Measurements from ENCODE around the gene BABAM1. TPM values are rescaled to one million over a fixed set of nuclear protein-coding genes. Genes with fewer than 3 reads are reported as not detected.
A peak's percentile ranks its signal among the peaks of the same experiment; 100 is the strongest.

The BABAM1 gene
- total and polyA plus RNA-seq, 2 donors: 94.4 to 97.0 TPM

- H3K27me3 ChIP-seq (ENCODE audit: control insufficient read depth in 2 of 2, insufficient read depth in 1 of 2, low read length in 1 of 2): no peaks in the 10 kb centered on the region
- under 1% methylated on average over 46 of the region's 46 CpGs for WGBS
- H3K9me3 ChIP-seq (ENCODE audit: control insufficient read depth in 2 of 2, insufficient read depth in 1 of 2, low read length in 1 of 2): peaks cover 0 to 2% of the 10 kb centered on the region in 2 donors
- DNase-seq (ENCODE audit: low read depth in 6 of 9, low spot score in 9 of 9): peak; percentile 96 to 100 (median 99)
- H3K36me3 ChIP-seq (ENCODE audit: control insufficient read depth in 2 of 2, insufficient read depth in 2 of 2, low read length in 1 of 2): peaks cover 20 to 26% of the 10 kb centered on the region in 2 donors
- peaks cover 19 to 38% of the 10 kb centered on the region in 2 donors for H3K4me1 ChIP-seq (ENCODE audit: control insufficient read depth in 2 of 2, insufficient read depth in 2 of 2, low read length in 2 of 2)
- peak within 1 kb of the TSS; percentile 80 to 94 for H3K4me3 ChIP-seq (ENCODE audit: low read length in 2 of 2)
- peak within 1 kb of the TSS; percentile 48 to 75 for H3K27ac ChIP-seq (ENCODE audit: low read depth in 1 of 2, low read length in 1 of 2)
These were observed 42.1 kb downstream of the BABAM1 start, which contains the start of gene DDA1 for GRCh38 chr19:17309198-17309964. DDA1 (plus strand) TSS chr19:17309563; CDS start chr19:17309655, 92 bp downstream.

GRCh38 chr19:17309965-17310461, 42.8 kb downstream of the BABAM1 start:
- WGBS: 11% methylated on average over 23 of the region's 23 CpGs
- H3K27me3 ChIP-seq (ENCODE audit: control insufficient read depth in 2 of 2, insufficient read depth in 1 of 2, low read length in 1 of 2): no peaks in the 10 kb centered on the region
- H3K9me3 ChIP-seq (ENCODE audit: control insufficient read depth in 2 of 2, insufficient read depth in 1 of 2, low read length in 1 of 2): peaks cover 0 to 2% of the 10 kb centered on the region in 2 donors
- no peak for DNase-seq (ENCODE audit: low read depth in 6 of 9, low spot score in 9 of 9)
- peak overlapping the region; percentile 80 to 94 for H3K4me3 ChIP-seq (ENCODE audit: low read length in 2 of 2)
- H3K36me3 ChIP-seq (ENCODE audit: control insufficient read depth in 2 of 2, insufficient read depth in 2 of 2, low read length in 1 of 2): peaks cover 25 to 31% of the 10 kb centered on the region in 2 donors
- peak overlapping the region; percentile 48 to 75 for H3K27ac ChIP-seq (ENCODE audit: low read depth in 1 of 2, low read length in 1 of 2)
- H3K4me1 ChIP-seq (ENCODE audit: control insufficient read depth in 2 of 2, insufficient read depth in 2 of 2, low read length in 2 of 2): peaks cover 13 to 32% of the 10 kb centered on the region in 2 donors

- DNase-seq (ENCODE audit: low read depth in 6 of 9, low spot score in 9 of 9): no peak
- Histone ChIP-seq H3K27ac (ENCODE audit: low read depth in 1 of 2, low read length in 1 of 2) (no peak overlapping the region), H3K4me1 (ENCODE audit: control insufficient read depth in 2 of 2, insufficient read depth in 2 of 2, low read length in 2 of 2) (peaks cover 11 to 20% of the 10 kb centered on the region in 2 donors), H3K36me3 (ENCODE audit: control insufficient read depth in 2 of 2, insufficient read depth in 2 of 2, low read length in 1 of 2) (peaks cover 35 to 42% of the 10 kb centered on the region in 2 donors), H3K4me3 (ENCODE audit: low read length in 2 of 2) (no peak overlapping the region), H3K9me3 (ENCODE audit: control insufficient read depth in 2 of 2, insufficient read depth in 1 of 2, low read length in 1 of 2) (no peaks in the 10 kb centered on the region), H3K27me3 (ENCODE audit: control insufficient read depth in 2 of 2, insufficient read depth in 1 of 2, low read length in 1 of 2) (no peaks in the 10 kb centered on the region)
- 87% methylated on average over 11 of the region's 11 CpGs for WGBS
These were observed 44.4 kb downstream of the BABAM1 start for GRCh38 chr19:17311455-17312188.

GRCh38 chr19:17312189-17313113, 45.2 kb downstream of the BABAM1 start:
- Histone ChIP-seq H3K4me1 (ENCODE audit: control insufficient read depth in 2 of 2, insufficient read depth in 2 of 2, low read length in 2 of 2) (peaks cover 11 to 16% of the 10 kb centered on the region in 2 donors), H3K27ac (ENCODE audit: low read depth in 1 of 2, low read length in 1 of 2) (no peak overlapping the region), H3K4me3 (ENCODE audit: low read length in 2 of 2) (no peak overlapping the region), H3K9me3 (ENCODE audit: control insufficient read depth in 2 of 2, insufficient read depth in 1 of 2, low read length in 1 of 2) (no peaks in the 10 kb centered on the region), H3K27me3 (ENCODE audit: control insufficient read depth in 2 of 2, insufficient read depth in 1 of 2, low read length in 1 of 2) (no peaks in the 10 kb centered on the region), H3K36me3 (ENCODE audit: control insufficient read depth in 2 of 2, insufficient read depth in 2 of 2, low read length in 1 of 2) (peaks cover 36 to 42% of the 10 kb centered on the region in 2 donors)
- 96% methylated on average over 20 of the region's 20 CpGs for WGBS
- no peak for DNase-seq (ENCODE audit: low read depth in 6 of 9, low spot score in 9 of 9)

GRCh38 chr19:17314007-17314593, 46.9 kb downstream of the BABAM1 start:
- WGBS: 98% methylated on average over 19 of the region's 19 CpGs
- H3K4me1 ChIP-seq (ENCODE audit: control insufficient read depth in 2 of 2, insufficient read depth in 2 of 2, low read length in 2 of 2): peaks cover 11 to 13% of the 10 kb centered on the region in 2 donors

GRCh38 chr19:17318966-17319365, 51.7 kb downstream of the BABAM1 start:
- peaks cover 0 to 8% of the 10 kb centered on the region in 2 donors for H3K4me1 ChIP-seq (ENCODE audit: control insufficient read depth in 2 of 2, insufficient read depth in 2 of 2, low read length in 2 of 2)
- peaks cover 3 to 12% of the 10 kb centered on the region in 2 donors for H3K27me3 ChIP-seq (ENCODE audit: control insufficient read depth in 2 of 2, insufficient read depth in 1 of 2, low read length in 1 of 2)
- H3K4me3 ChIP-seq (ENCODE audit: low read length in 2 of 2): no peak overlapping the region
- DNase-seq (ENCODE audit: low read depth in 6 of 9, low spot score in 9 of 9): no peak
- H3K9me3 ChIP-seq (ENCODE audit: control insufficient read depth in 2 of 2, insufficient read depth in 1 of 2, low read length in 1 of 2): no peaks in the 10 kb centered on the region
- WGBS: 84% methylated on average over 6 of the region's 6 CpGs
- no peak overlapping the region for H3K27ac ChIP-seq (ENCODE audit: low read depth in 1 of 2, low read length in 1 of 2)
- peaks cover 58 to 64% of the 10 kb centered on the region in 2 donors for H3K36me3 ChIP-seq (ENCODE audit: control insufficient read depth in 2 of 2, insufficient read depth in 2 of 2, low read length in 1 of 2)

More at GRCh38 chr19:17314007-17314593, 46.9 kb downstream of the BABAM1 start:
- Histone ChIP-seq H3K4me3 (ENCODE audit: low read length in 2 of 2) (no peak overlapping the region), H3K36me3 (ENCODE audit: control insufficient read depth in 2 of 2, insufficient read depth in 2 of 2, low read length in 1 of 2) (peaks cover 43 to 47% of the 10 kb centered on the region in 2 donors), H3K27ac (ENCODE audit: low read depth in 1 of 2, low read length in 1 of 2) (no peak overlapping the region), H3K9me3 (ENCODE audit: control insufficient read depth in 2 of 2, insufficient read depth in 1 of 2, low read length in 1 of 2) (no peaks in the 10 kb centered on the region), H3K27me3 (ENCODE audit: control insufficient read depth in 2 of 2, insufficient read depth in 1 of 2, low read length in 1 of 2) (no peaks in the 10 kb centered on the region)
- DNase-seq (ENCODE audit: low read depth in 6 of 9, low spot score in 9 of 9): no peak

GRCh38 chr19:17319473-17320238, 52.4 kb downstream of the BABAM1 start:
- Histone ChIP-seq H3K36me3 (ENCODE audit: control insufficient read depth in 2 of 2, insufficient read depth in 2 of 2, low read length in 1 of 2) (peaks cover 54 to 59% of the 10 kb centered on the region in 2 donors), H3K27ac (ENCODE audit: low read depth in 1 of 2, low read length in 1 of 2) (no peak overlapping the region), H3K27me3 (ENCODE audit: control insufficient read depth in 2 of 2, insufficient read depth in 1 of 2, low read length in 1 of 2) (peaks cover 3 to 12% of the 10 kb centered on the region in 2 donors), H3K9me3 (ENCODE audit: control insufficient read depth in 2 of 2, insufficient read depth in 1 of 2, low read length in 1 of 2) (no peaks in the 10 kb centered on the region), H3K4me3 (ENCODE audit: low read length in 2 of 2) (no peak overlapping the region), H3K4me1 (ENCODE audit: control insufficient read depth in 2 of 2, insufficient read depth in 2 of 2, low read length in 2 of 2) (peaks cover 0 to 8% of the 10 kb centered on the region in 2 donors)
- WGBS: 98% methylated on average over 40 of the region's 40 CpGs
- no peak for DNase-seq (ENCODE audit: low read depth in 6 of 9, low spot score in 9 of 9)
